ENCODE results near the gene ELF2. TPM values are rescaled to one million over a fixed set of nuclear protein-coding genes. Genes with fewer than 3 reads are reported as not detected.

Gene ELF2
- total RNA-seq, 1 donor from 2014 or later = 23.8 TPM

DNA sequence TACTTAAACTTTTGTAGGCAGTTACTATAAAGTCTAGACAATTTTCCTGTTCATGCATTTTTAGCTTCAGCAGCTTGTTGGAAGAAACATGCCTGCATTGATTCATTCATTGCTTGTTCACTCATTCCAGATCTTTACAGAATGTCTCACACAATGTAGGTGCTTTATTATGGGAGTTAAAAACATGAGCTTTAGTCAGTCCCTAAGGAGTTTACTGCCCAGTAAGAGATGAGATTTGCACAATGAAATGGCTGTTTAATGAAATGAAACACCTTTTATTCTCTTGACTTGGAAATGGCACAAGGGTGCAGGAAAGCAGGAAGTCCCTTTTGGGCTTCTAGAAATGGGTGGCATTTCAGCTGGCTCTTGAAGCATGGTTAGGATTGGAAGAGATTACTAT is 158.5 kb downstream of the ELF2 start:
- ATAC-seq = no peak

DNA sequence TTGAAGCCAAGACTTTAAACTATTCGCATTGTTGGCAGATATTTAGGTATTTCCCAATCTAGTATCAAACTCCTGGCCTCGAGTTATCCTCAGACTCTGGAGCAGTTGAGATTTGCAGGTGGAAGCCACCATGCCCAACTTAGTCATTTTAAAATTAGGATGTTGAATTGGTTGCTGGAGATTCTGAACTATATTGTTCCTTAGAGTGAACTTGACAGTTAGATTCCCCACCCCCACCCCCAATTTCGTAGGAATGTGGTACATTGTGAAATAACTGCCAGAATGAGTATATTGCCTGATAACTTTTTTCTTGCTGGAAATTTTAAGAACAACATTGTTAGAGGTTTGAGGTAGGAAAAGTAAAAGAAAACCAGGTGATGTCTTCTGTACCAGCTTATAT is 159.2 kb downstream of the ELF2 start:
- no peak for ATAC-seq

DNA sequence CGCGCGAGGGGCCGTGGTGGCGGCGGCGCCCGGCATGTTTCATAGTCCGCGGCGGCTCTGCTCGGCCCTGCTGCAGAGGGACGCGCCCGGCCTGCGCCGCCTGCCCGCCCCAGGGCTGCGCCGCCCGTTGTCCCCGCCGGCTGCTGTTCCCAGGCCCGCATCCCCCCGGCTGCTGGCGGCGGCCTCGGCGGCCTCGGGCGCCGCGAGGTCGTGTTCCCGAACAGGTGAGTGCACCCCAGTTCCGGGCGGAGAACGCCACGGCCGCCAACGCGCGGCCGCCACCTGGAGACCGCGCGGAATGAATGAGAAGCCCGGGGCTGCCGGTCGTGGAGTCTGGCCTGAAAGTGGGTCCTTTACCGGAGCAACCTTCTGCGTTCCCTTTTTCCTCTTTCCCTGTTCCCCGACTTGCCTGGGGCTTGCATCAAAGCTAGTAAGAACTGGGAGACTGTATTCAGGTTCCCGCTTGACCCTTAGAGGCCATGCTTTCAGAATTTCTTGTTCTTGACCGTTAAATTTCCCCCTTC is 161.0 kb downstream of the ELF2 start:
- ATAC-seq = peak; percentile 30

- ATAC-seq = peak; percentile 96
These were observed 161.6 kb downstream of the ELF2 start, which contains the start of gene NOCT for GRCh38 chr4:139015269-139015947. Gene NOCT (plus strand): TSS chr4:139015781. CDS start chr4:139015982, 201 bp downstream.

DNA sequence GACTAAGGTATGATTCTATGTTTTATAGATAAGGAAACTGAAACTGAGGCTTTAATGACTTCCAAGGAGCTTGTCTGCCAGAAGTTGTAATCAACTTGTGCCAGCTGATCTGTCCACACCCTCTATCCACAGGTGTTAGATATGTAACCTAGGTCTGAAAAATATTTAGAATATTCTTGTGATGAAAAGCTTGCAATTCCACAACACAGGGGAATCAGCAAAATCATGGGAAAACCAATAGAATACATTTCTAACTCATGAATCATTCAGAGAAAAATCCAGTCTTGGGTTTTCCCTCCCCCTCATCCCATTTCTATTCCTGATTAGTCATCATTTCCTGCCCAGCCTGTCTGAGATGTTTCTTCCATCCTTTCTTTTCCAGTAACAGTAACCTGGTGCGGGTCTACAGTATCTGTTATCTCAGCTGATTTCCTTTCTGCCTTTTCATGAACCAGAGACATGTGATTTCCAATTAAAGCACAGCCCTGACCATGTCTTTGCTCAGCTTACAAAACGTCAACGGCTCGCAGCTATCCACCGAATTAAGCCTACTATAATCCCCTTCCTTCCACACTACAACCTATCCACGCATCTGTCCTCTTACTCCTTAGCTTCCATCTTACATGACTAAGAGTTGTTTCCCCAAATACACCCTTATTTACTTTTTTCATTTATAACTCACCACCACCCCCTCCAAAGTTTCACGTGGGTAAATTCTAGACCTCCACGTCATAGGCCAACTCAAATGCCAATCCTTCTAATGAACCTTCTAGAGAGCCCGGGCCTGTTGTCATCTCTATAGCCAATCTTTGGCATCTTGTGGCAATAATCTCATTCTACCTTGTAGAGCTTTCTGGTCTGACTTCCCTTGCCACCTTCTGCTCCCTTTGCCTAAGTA is 162.4 kb downstream of the ELF2 start:
- peak; percentile 53 for ATAC-seq

GRCh38 chr4:139011225-139011950 is 165.6 kb downstream of the ELF2 start:
- no peak for ATAC-seq

DNA sequence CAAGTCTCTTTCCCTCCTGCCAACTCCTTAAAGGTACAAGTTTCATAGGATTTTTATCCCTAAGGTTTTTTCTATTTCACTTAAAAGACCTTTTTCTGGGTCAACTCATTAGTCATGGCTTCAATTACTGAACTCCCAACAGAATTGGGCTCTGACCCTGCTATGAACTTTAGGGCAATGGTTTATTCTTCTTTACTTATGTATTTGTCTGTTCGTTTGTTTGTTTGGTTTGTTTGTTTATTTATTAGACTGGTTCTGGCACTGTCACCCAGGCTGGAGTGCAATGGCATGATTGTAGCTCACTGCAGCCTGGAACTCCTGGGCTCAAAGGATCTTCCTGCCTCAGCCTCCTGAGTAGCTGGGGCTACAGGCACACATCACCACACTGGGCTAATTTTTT is 167.3 kb downstream of the ELF2 start:
- no peak for ATAC-seq

GRCh38 chr4:139008278-139008677 is 168.7 kb downstream of the ELF2 start:
- ATAC-seq = peak; percentile 34

GRCh38 chr4:139007640-139008039 is 169.4 kb downstream of the ELF2 start:
- ATAC-seq = peak; percentile 61

Other genes starting within 250 kb of the ELF2 start
- 11.2 TPM for gene NOCT, start 161.4 kb downstream of the ELF2 start, total RNA-seq
- 0.28 TPM for gene MGARP, start 103.0 kb upstream of the ELF2 start, total RNA-seq
- gene NAA15, start 124.3 kb upstream of the ELF2 start, total RNA-seq = 35.5 TPM
- 68.2 TPM for gene NDUFC1, start 125.3 kb upstream of the ELF2 start, total RNA-seq

All from esophagus mucosa (tissue), 1 donor.